WTC11 (cell line): ENCODE measurements around the gene SCIN. TPM values are rescaled to one million over a fixed set of nuclear protein-coding genes. Genes with fewer than 3 reads are reported as not detected.

Experiments
- ATAC-seq: fragments of 200-7000 bp; cut with Tn5 transposase; 2 replicates; pipeline ENCODE4 v1.10.0; 2021; ENCODE audit warnings: mild to moderate bottlenecking, moderate library complexity
- CTCF ChIA-PET: fragments of 300-600 bp; sonication (Branson Sonifier 250); formaldehyde crosslinking; loops from one replicate; lab custom pipeline; 2021; ENCODE audit warnings: antibody characterized with exemption; lab: Charles Lee
- POLR2A ChIA-PET: fragments of 350-600 bp; sonication (Branson Sonifier 250); formaldehyde crosslinking; loops from one replicate; lab custom pipeline; 2021; ENCODE audit warnings: antibody characterized with exemption; lab: Charles Lee
- DNase-seq: peaks from one replicate; pipeline ENCODE4 v3.0.0; 2021; ENCODE audit warnings: low spot score
- H3K27ac Mint-ChIP-seq: 2 replicates; pipeline ENCODE4 v1.8.0; 2021; ENCODE audit warnings: mixed read lengths
- H3K27me3 Mint-ChIP-seq: 2 replicates; pipeline ENCODE4 v1.8.0; 2021; ENCODE audit warnings: low read depth, mild to moderate bottlenecking, moderate library complexity, mixed read lengths
- H3K36me3 Mint-ChIP-seq: 2 replicates; pipeline ENCODE4 v1.8.0; 2021; ENCODE audit warnings: mixed read lengths
- H3K4me1 Mint-ChIP-seq: 2 replicates; pipeline ENCODE4 v1.8.0; 2022; ENCODE audit warnings: mixed read lengths
- H3K4me3 Mint-ChIP-seq: 2 replicates; pipeline ENCODE4 v1.8.0; 2021; ENCODE audit warnings: mild to moderate bottlenecking, moderate library complexity, mixed read lengths
- H3K9me3 Mint-ChIP-seq: 2 replicates; pipeline ENCODE4 v1.8.0; 2021; ENCODE audit warnings: mixed read lengths
- AFF4 ChIP-seq: sonication (generic); formaldehyde crosslinking; IDR thresholded peaks from 2 replicates; pipeline ENCODE4 v1.8.1; 2023; ENCODE audit warnings: mild to moderate bottlenecking, missing genetic modification reagents, borderline replicate concordance
- ARID4B ChIP-seq: sonication (generic); formaldehyde crosslinking; IDR thresholded peaks from 2 replicates; pipeline ENCODE4 v1.8.0; 2023; ENCODE audit warnings: missing genetic modification reagents, mild to moderate bottlenecking, borderline replicate concordance
- ATF1 ChIP-seq: sonication (generic); formaldehyde crosslinking; IDR thresholded peaks from 2 replicates; pipeline ENCODE4 v1.8.1; 2023; ENCODE audit warnings: mild to moderate bottlenecking, moderate library complexity, missing genetic modification reagents
- CDX4 ChIP-seq: fragments of 250-450 bp; sonication (Bioruptor Pico); IDR thresholded peaks from 2 replicates; pipeline ENCODE4 v1.9.0; 2021; ENCODE audit warnings: moderate library complexity, mild to moderate bottlenecking, inconsistent platforms, borderline replicate concordance
- CREM ChIP-seq: sonication (generic); formaldehyde crosslinking; IDR thresholded peaks from 2 replicates; pipeline ENCODE4 v1.8.1; 2022; ENCODE audit warnings: mild to moderate bottlenecking, missing genetic modification reagents, moderate library complexity
- ERG ChIP-seq: fragments of 250-450 bp; sonication (Bioruptor Pico); IDR thresholded peaks from 2 replicates; pipeline ENCODE4 v1.8.0; 2021; ENCODE audit warnings: mild to moderate bottlenecking
- ETV6 ChIP-seq: sonication (generic); formaldehyde crosslinking; IDR thresholded peaks from 2 replicates; pipeline ENCODE4 v1.8.1; 2022; ENCODE audit warnings: mild to moderate bottlenecking, missing genetic modification reagents
- GTF2I ChIP-seq: fragments of 250-450 bp; sonication (Bioruptor Pico); conservative IDR thresholded peaks from 2 replicates; pipeline ENCODE4 v1.4.0; 2021; ENCODE audit warnings: mild to moderate bottlenecking
- HMGA2 ChIP-seq: fragments of 250-450 bp; sonication (Bioruptor Pico); IDR thresholded peaks from 2 replicates; pipeline ENCODE4 v1.4.0; 2021; ENCODE audit warnings: mild to moderate bottlenecking, moderate library complexity
- KAT7 ChIP-seq: sonication (generic); formaldehyde crosslinking; IDR thresholded peaks from 2 replicates; pipeline ENCODE4 v1.8.1; 2023; ENCODE audit warnings: missing genetic modification reagents, mild to moderate bottlenecking, borderline replicate concordance
- MAX ChIP-seq: sonication (generic); formaldehyde crosslinking; IDR thresholded peaks from 2 replicates; pipeline ENCODE4 v1.8.0; 2022; ENCODE audit warnings: mild to moderate bottlenecking, missing genetic modification reagents
- MYBL2 ChIP-seq: sonication (generic); formaldehyde crosslinking; IDR thresholded peaks from 2 replicates; pipeline ENCODE4 v1.8.1; 2023; ENCODE audit warnings: mild to moderate bottlenecking, moderate library complexity, missing genetic modification reagents
- NR1H2 ChIP-seq: sonication (generic); formaldehyde crosslinking; IDR thresholded peaks from 2 replicates; pipeline ENCODE4 v1.9.0; 2021; ENCODE audit warnings: mild to moderate bottlenecking, moderate library complexity, missing genetic modification reagents
- NR3C1 ChIP-seq: sonication (generic); formaldehyde crosslinking; conservative IDR thresholded peaks from 2 replicates; pipeline ENCODE4 v1.8.1; 2023; ENCODE audit warnings: low read depth, mild to moderate bottlenecking, missing genetic modification reagents
- PRRX2 ChIP-seq: fragments of 250-450 bp; sonication (Bioruptor Pico); IDR thresholded peaks from 2 replicates; pipeline ENCODE4 v1.8.0; 2021; ENCODE audit warnings: mild to moderate bottlenecking
- ZNF263 ChIP-seq: sonication (generic); formaldehyde crosslinking; IDR thresholded peaks from 2 replicates; pipeline ENCODE4 v1.8.1; 2022; ENCODE audit warnings: low read depth, mild to moderate bottlenecking, moderate library complexity, missing genetic modification reagents
- ZNF416 ChIP-seq: fragments of 250-450 bp; sonication (Bioruptor Pico); IDR thresholded peaks from 2 replicates; pipeline ENCODE4 v1.9.0; 2021; ENCODE audit warnings: mild to moderate bottlenecking, inconsistent platforms
- ZNF532 ChIP-seq: fragments of 250-450 bp; sonication (Bioruptor Pico); IDR thresholded peaks from 2 replicates; pipeline ENCODE4 v1.9.0; 2021; ENCODE audit warnings: mild to moderate bottlenecking, borderline replicate concordance
- ZNF671 ChIP-seq: fragments of 250-450 bp; sonication (Bioruptor Pico); IDR thresholded peaks from 2 replicates; pipeline ENCODE4 v1.8.0; 2021; ENCODE audit warnings: mild to moderate bottlenecking
- total RNA-seq: library from RNA; stranded (reverse); gene quantifications from 3 replicates; pipeline ENCODE4 v1.2.3, GENCODE V29; 2021

Gene SCIN
- total RNA-seq, 1 experiment from 2014 or later: 0.98 TPM

GRCh38 chr7:12640299-12641096 lies 70.0 kb downstream of the SCIN start:
- no peak for TF ChIP-seq PRRX2 (CRISPR knock-in tag)
- no peak for TF ChIP-seq ZNF416
- no peak for TF ChIP-seq KAT7 (CRISPR knock-in tag)
- no peak for TF ChIP-seq ATF1 (CRISPR knock-in tag)
- no peak for TF ChIP-seq AFF4 (CRISPR knock-in tag)
- no peak for TF ChIP-seq MAX (CRISPR knock-in tag)
- TF ChIP-seq, all 79 proteins: peak for 0
- H3K27ac Mint-ChIP-seq: no peak overlapping the region
- ChIA-PET POLR2A (no interaction called here), CTCF (no interaction called here)
- ATAC-seq (no peak), DNase-seq (no peak)
- H3K4me1 Mint-ChIP-seq: peaks cover 3% of the 10 kb centered on the region; the same call in 1 of the 2 replicates
- H3K4me3 Mint-ChIP-seq: no peak overlapping the region
- no peaks in the 10 kb centered on the region for H3K9me3 Mint-ChIP-seq
- H3K27me3 Mint-ChIP-seq: no peaks in the 10 kb centered on the region
- no peaks in the 10 kb centered on the region for H3K36me3 Mint-ChIP-seq

- Mint-ChIP-seq H3K4me3 (no peak overlapping the region), H3K4me1 (peaks cover 4% of the 10 kb centered on the region; the same call in 1 of the 2 replicates), H3K27me3 (no peaks in the 10 kb centered on the region), H3K27ac (no peak overlapping the region), H3K9me3 (no peaks in the 10 kb centered on the region), H3K36me3 (no peaks in the 10 kb centered on the region)
- POLR2A ChIA-PET: no interaction called here
- ATAC-seq (no peak), DNase-seq (no peak)
- CTCF ChIA-PET: no interaction called here
- TF ChIP-seq NR1H2 (no peak), CDX4 (no peak), ERG (CRISPR knock-in tag) (no peak), HMGA2 (CRISPR knock-in tag) (no peak), ZNF671 (no peak), MAX (CRISPR knock-in tag) (no peak), ZNF263 (no peak), MYBL2 (CRISPR knock-in tag) (no peak), CREM (CRISPR knock-in tag) (no peak), ARID4B (CRISPR knock-in tag) (no peak), ETV6 (CRISPR knock-in tag) (no peak), ZNF532 (CRISPR knock-in tag) (no peak), NR3C1 (CRISPR knock-in tag) (no peak), GTF2I (CRISPR knock-in tag) (no peak)
Observed at GRCh38 chr7:12641196-12641595, 70.7 kb downstream of the SCIN start.
